Prostate gland (tissue), 2 donors: ENCODE results near the gene SCMH1. TPM values are rescaled to one million over a fixed set of nuclear protein-coding genes. Genes with fewer than 3 reads are reported as not detected.

Experiments used
- DNase-seq: peaks from one replicate; pipeline ENCODE4 v3.0.0-alpha.2; 2019; ENCODE audit warnings: low spot score
- H3K27ac ChIP-seq, 2 donors: fragments of 200-600 bp; sonication (generic); 2 replicates each; pipeline ENCODE4 v1.5.1; 2017 to 2019
- H3K27me3 ChIP-seq: fragments of 200-600 bp; sonication (generic); replicated peaks from 2 replicates; pipeline ENCODE4 v1.5.1; 2019; ENCODE audit not compliant: insufficient read depth
- H3K36me3 ChIP-seq, 2 donors: fragments of 200-600 bp; sonication (generic); 1 replicate in 1 of 2; 2 replicates in 1 of 2; pipeline versions ENCODE4 v1.5.1 to v1.8.1; 2017 to 2019
- H3K4me1 ChIP-seq: fragments of 200-600 bp; sonication (generic); replicated peaks from 2 replicates; pipeline ENCODE4 v1.5.1; 2019
- H3K4me3 ChIP-seq, 2 donors: fragments of 200-600 bp; sonication (generic); 2 replicates each; pipeline ENCODE4 v1.5.1; 2017 to 2019
- H3K9me3 ChIP-seq: fragments of 200-600 bp; sonication (generic); 2 replicates; pipeline ENCODE4 v1.5.1; 2017
- CTCF ChIP-seq, 4 experiments: fragments of 200-600 bp in 2 of 4; fragments of 450-650 bp in 2 of 4; sonication (generic) in 2 of 4; IDR thresholded peaks; 1 replicate in 3 of 4; 2 replicates in 1 of 4; pipeline ENCODE4 v1.5.1; 2016 to 2019; ENCODE audit warnings: antibody characterized with exemption in 4 of 4, mild to moderate bottlenecking in 2 of 4, moderate library complexity in 2 of 4
- POLR2A ChIP-seq: fragments of 450-650 bp; IDR thresholded peaks from one replicate; pipeline ENCODE4 v1.6.1; 2016; ENCODE audit warnings: antibody characterized with exemption, mild to moderate bottlenecking
- POLR2AphosphoS5 ChIP-seq: sonication (generic); formaldehyde crosslinking; IDR thresholded peaks from one replicate; pipeline ENCODE4 v1.6.1; 2017; ENCODE audit warnings: antibody characterized with exemption
- WGBS: methylation state at CpG from one replicate; pipeline ENCODE4 v1.1.5; 2018; 5-methylcytosine and 5-hydroxymethylcytosine counted together
- intact Hi-C: fragments of 100-400 bp; cut with DNase I; formaldehyde crosslinking; loops from one replicate; pipeline ENCODE4 v1.14.2; 2022
- total RNA-seq, 2 donors: library from RNA; depleted of rRNA; stranded (reverse); fragments of >200 nt; gene quantifications; one replicate each; pipeline ENCODE4 v1.1.0, GENCODE V29; 2016

The SCMH1 gene
- total RNA-seq, 2 donors from 2014 or later, result 49.0 to 62.7 TPM

GRCh38 chr1:41110286-41110685 is 131.8 kb downstream of the SCMH1 start:
- WGBS, result 56% methylated on average over 1 of the region's 1 CpG
- Histone ChIP-seq H3K27ac (peak overlapping the region; percentile 65 to 74), H3K36me3 (no peaks in the 10 kb centered on the region), H3K4me3 (no peak overlapping the region), H3K9me3 (no peaks in the 10 kb centered on the region), H3K27me3 (no peaks in the 10 kb centered on the region), H3K4me1 (peaks cover 6% of the 10 kb centered on the region)
- no peak for DNase-seq
- TF ChIP-seq POLR2AphosphoS5 (no peak), CTCF (IDR thresholded peaks at IDR 0.05) (no peak), POLR2A (no peak)
- intact Hi-C loops, result loop anchor here (10.0 kb wide), 1 partner anchor 85 kb away; the partner anchor contains the start of gene SLFNL1

- 12% methylated on average over 4 of the region's 4 CpGs for WGBS
- Histone ChIP-seq H3K27me3 (no peaks in the 10 kb centered on the region), H3K27ac (peak overlapping the region; percentile 65 to 74), H3K4me3 (no peak overlapping the region), H3K9me3 (no peaks in the 10 kb centered on the region), H3K36me3 (no peaks in the 10 kb centered on the region), H3K4me1 (peaks cover 6% of the 10 kb centered on the region)
- DNase-seq, result peak; percentile 72
- intact Hi-C loops, result loop anchor here (10.0 kb wide), 2 partner anchors 65 to 85 kb away; partner anchors contain the start of gene SLFNL1
- TF ChIP-seq CTCF (IDR thresholded peaks at IDR 0.05), result no peak
- TF ChIP-seq POLR2AphosphoS5, result peak; percentile 86
Measured at GRCh38 chr1:41109310-41110197, 132.6 kb downstream of the SCMH1 start.

- no peaks in the 10 kb centered on the region for H3K36me3 ChIP-seq
- H3K4me1 ChIP-seq, result peaks cover 6% of the 10 kb centered on the region
- WGBS, result 76% methylated on average over 1 of the region's 1 CpG
- peak overlapping the region; percentile 65 to 74 for H3K27ac ChIP-seq
- H3K9me3 ChIP-seq, result no peaks in the 10 kb centered on the region
- intact Hi-C loops, result loop anchor here (10.0 kb wide), 1 partner anchor 64 kb away; no protein-coding TSS in a partner anchor
- no peaks in the 10 kb centered on the region for H3K27me3 ChIP-seq
- H3K4me3 ChIP-seq, result no peak overlapping the region
- TF ChIP-seq POLR2A (no peak), CTCF (IDR thresholded peaks at IDR 0.05) (no peak), POLR2AphosphoS5 (no peak)
- DNase-seq, result no peak
Measured at GRCh38 chr1:41108696-41109275, 133.3 kb downstream of the SCMH1 start.

- Histone ChIP-seq H3K27ac (no peak overlapping the region), H3K4me3 (no peak overlapping the region), H3K9me3 (no peaks in the 10 kb centered on the region), H3K4me1 (peaks cover 9% of the 10 kb centered on the region), H3K36me3 (no peaks in the 10 kb centered on the region), H3K27me3 (no peaks in the 10 kb centered on the region)
- intact Hi-C loops, result loop anchor here (5.0 to 10.0 kb wide), 2 partner anchors 59 to 139 kb away; partner anchors contain the start of gene SCMH1
- DNase-seq, result no peak
- no peak for TF ChIP-seq POLR2A
- TF ChIP-seq CTCF (IDR thresholded peaks at IDR 0.05), result no peak
- WGBS, result 82% methylated on average over 4 of the region's 4 CpGs
Measured at GRCh38 chr1:41103766-41104165, 138.3 kb downstream of the SCMH1 start.
